ENCODE results near the gene ANKRD6. TPM values are rescaled to one million over a fixed set of nuclear protein-coding genes. Genes with fewer than 3 reads are reported as not detected.

Gene ANKRD6
- polyA plus RNA-seq, 3 donors, result 0.93 to 3.0 (median 1.2) TPM

DNA sequence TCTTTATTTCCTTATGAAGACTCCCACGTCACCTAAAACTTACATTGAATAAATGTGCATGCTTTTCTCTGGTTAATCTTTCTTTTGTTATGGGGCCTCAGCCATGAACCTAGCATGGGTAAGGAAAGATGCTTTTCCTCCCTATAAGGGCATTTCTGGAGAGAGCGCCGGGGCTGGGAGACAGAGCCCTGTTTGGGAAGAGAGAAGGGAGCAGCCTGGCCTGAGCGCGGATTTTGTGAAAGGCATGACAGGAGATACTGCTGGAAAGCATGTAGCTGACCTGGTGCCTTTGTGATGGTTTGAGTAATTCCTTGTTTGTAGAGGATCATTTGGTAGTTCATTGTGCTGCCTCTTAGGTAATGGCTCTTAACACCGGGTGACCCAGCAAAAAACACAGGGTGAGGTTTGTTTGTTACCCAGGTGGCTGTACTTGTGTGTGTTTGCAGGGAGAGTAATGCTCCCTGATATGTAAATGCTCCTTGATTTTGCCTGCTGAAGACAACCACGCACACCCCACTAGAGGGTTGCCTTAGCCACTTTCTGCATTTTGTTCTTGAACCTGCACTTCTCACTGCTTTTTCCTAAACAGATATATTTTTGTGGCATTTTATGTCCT lies 59.2 kb downstream of the ANKRD6 start:
- H3K79me2 ChIP-seq (ENCODE audit: insufficient read depth, low read length), result no peaks in the 10 kb centered on the region
- no peak overlapping the region for H3K4me2 ChIP-seq (replicated peaks; ENCODE audit: extremely low read depth, low read length, poor library complexity, severe bottlenecking)
- no peak overlapping the region for H2AFZ ChIP-seq (ENCODE audit: insufficient read depth, low read depth, low read length, poor library complexity, severe bottlenecking)
- no peaks in the 10 kb centered on the region for H3K4me1 ChIP-seq (ENCODE audit: control insufficient read depth in 1 of 2, insufficient read depth in 2 of 2, low read length in 2 of 2)
- no peak for DNase-seq
- H3K27me3 ChIP-seq (ENCODE audit: control insufficient read depth in 2 of 2, insufficient read depth in 2 of 2, low read length in 2 of 2), result no peaks in the 10 kb centered on the region
- TF ChIP-seq, protein P1, sequence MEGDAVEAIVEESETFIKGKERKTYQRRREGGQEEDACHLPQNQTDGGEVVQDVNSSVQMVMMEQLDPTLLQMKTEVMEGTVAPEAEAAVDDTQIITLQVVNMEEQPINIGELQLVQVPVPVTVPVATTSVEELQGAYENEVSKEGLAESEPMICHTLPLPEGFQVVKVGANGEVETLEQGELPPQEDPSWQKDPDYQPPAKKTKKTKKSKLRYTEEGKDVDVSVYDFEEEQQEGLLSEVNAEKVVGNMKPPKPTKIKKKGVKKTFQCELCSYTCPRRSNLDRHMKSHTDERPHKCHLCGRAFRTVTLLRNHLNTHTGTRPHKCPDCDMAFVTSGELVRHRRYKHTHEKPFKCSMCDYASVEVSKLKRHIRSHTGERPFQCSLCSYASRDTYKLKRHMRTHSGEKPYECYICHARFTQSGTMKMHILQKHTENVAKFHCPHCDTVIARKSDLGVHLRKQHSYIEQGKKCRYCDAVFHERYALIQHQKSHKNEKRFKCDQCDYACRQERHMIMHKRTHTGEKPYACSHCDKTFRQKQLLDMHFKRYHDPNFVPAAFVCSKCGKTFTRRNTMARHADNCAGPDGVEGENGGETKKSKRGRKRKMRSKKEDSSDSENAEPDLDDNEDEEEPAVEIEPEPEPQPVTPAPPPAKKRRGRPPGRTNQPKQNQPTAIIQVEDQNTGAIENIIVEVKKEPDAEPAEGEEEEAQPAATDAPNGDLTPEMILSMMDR (IDR thresholded peaks at IDR 0.05), result no peak
- WGBS (ENCODE audit: insufficient coverage), result 100% methylated on average over 5 of the region's 7 CpGs
- Mint-ChIP-seq H3K4me1 (no peaks in the 10 kb centered on the region), H3K27me3 (ENCODE audit: low read depth in 3 of 3) (peaks cover 9 to 10% (median 10%) of the 10 kb centered on the region in 3 donors), H3K27ac (no peak overlapping the region), H3K36me3 (no peaks in the 10 kb centered on the region), H3K9me3 (peaks cover 0 to 1% (median 0%) of the 10 kb centered on the region in 7 donors), H3K4me3 (no peak overlapping the region)
- H3K9me3 ChIP-seq (replicated peaks in 1 of 2; ENCODE audit: control insufficient read depth in 1 of 2, insufficient read depth in 1 of 2, low read length in 2 of 2), result no peaks in the 10 kb centered on the region
- no peak overlapping the region for H3K4me3 ChIP-seq (replicated peaks in 1 of 3; ENCODE audit: low read depth in 2 of 3, low read length in 3 of 3)
- no peaks in the 10 kb centered on the region for H3K36me3 ChIP-seq (replicated peaks in 1 of 2; ENCODE audit: control insufficient read depth in 1 of 2, insufficient read depth in 2 of 2, low read length in 2 of 2)
- no peak overlapping the region for H3K9ac ChIP-seq (ENCODE audit: insufficient read depth, low read length, poor library complexity, severe bottlenecking)
- no peaks in the 10 kb centered on the region for H4K20me1 ChIP-seq (ENCODE audit: insufficient read depth, low read length)
- H3K27ac ChIP-seq (ENCODE audit: low read depth in 1 of 2, low read length in 2 of 2), result no peak overlapping the region
- intact Hi-C loops (cut with micrococcal nuclease), result no loop called here

DNA sequence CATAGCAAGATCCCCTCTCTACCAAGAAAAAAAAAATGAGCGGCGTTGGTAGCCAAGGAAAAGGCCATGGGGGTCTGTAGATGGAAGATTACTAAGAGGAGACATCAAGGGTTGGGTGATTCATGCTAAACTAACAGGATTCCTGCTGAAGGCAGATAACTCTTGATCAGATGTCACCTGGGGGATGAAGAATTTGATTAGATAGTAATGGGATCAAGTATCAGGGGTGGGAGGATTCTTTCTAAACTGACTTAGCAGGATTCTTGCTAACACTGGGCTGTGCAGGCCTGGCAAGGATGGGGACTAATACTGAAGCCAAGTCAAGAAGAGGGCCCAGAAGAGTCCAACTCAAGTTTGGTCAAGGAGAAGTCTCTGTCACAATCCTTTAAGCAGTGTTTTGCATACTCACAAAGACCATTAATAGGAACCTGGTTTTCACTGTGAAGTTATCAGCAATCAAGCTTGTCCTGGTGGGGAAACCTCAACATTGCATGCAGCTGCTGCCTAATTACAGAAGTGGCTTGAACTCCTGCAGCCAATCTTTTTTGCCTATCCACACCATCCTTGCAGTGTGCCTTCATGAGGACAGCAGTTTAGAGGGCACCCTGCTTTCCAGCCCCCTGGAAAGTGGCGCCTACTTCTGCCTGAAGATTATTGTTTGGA lies 61.3 kb downstream of the ANKRD6 start:
- no peaks in the 10 kb centered on the region for H3K4me1 ChIP-seq (ENCODE audit: control insufficient read depth in 1 of 2, insufficient read depth in 2 of 2, low read length in 2 of 2)
- intact Hi-C loops (cut with micrococcal nuclease), result no loop called here
- Mint-ChIP-seq H3K4me3 (no peak overlapping the region), H3K9me3 (peaks cover 0 to 1% (median 0%) of the 10 kb centered on the region in 7 donors), H3K36me3 (no peaks in the 10 kb centered on the region), H3K27ac (no peak overlapping the region), H3K27me3 (ENCODE audit: low read depth in 3 of 3) (peaks cover 9 to 10% (median 9%) of the 10 kb centered on the region in 3 donors), H3K4me1 (no peaks in the 10 kb centered on the region)
- H2AFZ ChIP-seq (ENCODE audit: insufficient read depth, low read depth, low read length, poor library complexity, severe bottlenecking), result no peak overlapping the region
- H3K9me3 ChIP-seq (replicated peaks in 1 of 2; ENCODE audit: control insufficient read depth in 1 of 2, insufficient read depth in 1 of 2, low read length in 2 of 2), result no peaks in the 10 kb centered on the region
- TF ChIP-seq, protein P1 (IDR thresholded peaks at IDR 0.05), result peak; percentile 8
- no peaks in the 10 kb centered on the region for H4K20me1 ChIP-seq (ENCODE audit: insufficient read depth, low read length)
- DNase-seq, result no peak
- H3K27ac ChIP-seq (ENCODE audit: low read depth in 1 of 2, low read length in 2 of 2), result no peak overlapping the region
- H3K4me2 ChIP-seq (replicated peaks; ENCODE audit: extremely low read depth, low read length, poor library complexity, severe bottlenecking), result no peak overlapping the region
- no peaks in the 10 kb centered on the region for H3K27me3 ChIP-seq (ENCODE audit: control insufficient read depth in 2 of 2, insufficient read depth in 2 of 2, low read length in 2 of 2)
- H3K4me3 ChIP-seq (replicated peaks in 1 of 3; ENCODE audit: low read depth in 2 of 3, low read length in 3 of 3), result no peak overlapping the region
- H3K9ac ChIP-seq (ENCODE audit: insufficient read depth, low read length, poor library complexity, severe bottlenecking), result no peak overlapping the region
- no peaks in the 10 kb centered on the region for H3K79me2 ChIP-seq (ENCODE audit: insufficient read depth, low read length)
- no CpG with 5 or more reads among the region's 3 CpGs for WGBS (ENCODE audit: insufficient coverage)
- no peaks in the 10 kb centered on the region for H3K36me3 ChIP-seq (replicated peaks in 1 of 2; ENCODE audit: control insufficient read depth in 1 of 2, insufficient read depth in 2 of 2, low read length in 2 of 2)
